K562 (cell line): Measurements from ENCODE around the gene ZNF740. TPM values are rescaled to one million over a fixed set of nuclear protein-coding genes. Genes with fewer than 3 reads are reported as not detected.

Experiments
- C11orf30 ChIP-seq: fragments of 450-650 bp; IDR thresholded peaks from 2 replicates; pipeline ENCODE4 v1.6.1; 2016; ENCODE audit warnings: low read depth, mild to moderate bottlenecking
- CHCHD3 ChIP-seq: fragments of 250-450 bp; sonication (Bioruptor Pico); IDR thresholded peaks from 2 replicates; pipeline ENCODE4 v2.1.2; 2022; ENCODE audit warnings: mild to moderate bottlenecking
- DIDO1 ChIP-seq: fragments of 450-650 bp; IDR thresholded peaks from 2 replicates; pipeline ENCODE4 v1.6.1; 2016; ENCODE audit warnings: low read depth, missing biosample characterization, missing genetic modification characterization
- HDAC1 ChIP-seq, 2 experiments: fragments of 450-650 bp; IDR thresholded peaks; 2 replicates each; pipeline ENCODE4 v1.6.1; 2016 to 2017; ENCODE audit warnings: inconsistent platforms in 1 of 2, mild to moderate bottlenecking in 1 of 2, moderate library complexity in 1 of 2
- MCM2 ChIP-seq: fragments of 450-650 bp; IDR thresholded peaks from 2 replicates; pipeline ENCODE4 v1.6.1; 2017; ENCODE audit warnings: low read depth, mild to moderate bottlenecking
- MCM5 ChIP-seq: fragments of 450-650 bp; IDR thresholded peaks from 2 replicates; pipeline ENCODE4 v1.6.1; 2016; ENCODE audit warnings: low read depth
- SAFB2 ChIP-seq: fragments of 200-400 bp; formaldehyde crosslinking; IDR thresholded peaks from 2 replicates; pipeline ENCODE4 v1.6.1; 2018; ENCODE audit warnings: borderline replicate concordance, low read length, low read depth, moderate library complexity; ENCODE audit not compliant: severe bottlenecking
- SMARCA4 ChIP-seq: fragments of 450-650 bp; IDR thresholded peaks from 2 replicates; pipeline ENCODE4 v1.6.1; 2016
- TAF15 ChIP-seq: fragments of 200-400 bp; formaldehyde crosslinking; IDR thresholded peaks from 2 replicates; pipeline ENCODE4 v1.6.1; 2017; ENCODE audit warnings: mild to moderate bottlenecking, low read depth, low read length, moderate library complexity
- TAF7 ChIP-seq: fragments of 450-650 bp; IDR thresholded peaks from 2 replicates; pipeline ENCODE4 v1.6.1; 2016; ENCODE audit warnings: missing genetic modification characterization, missing compliant biosample characterization
- U2AF1 ChIP-seq: fragments of 200-400 bp; formaldehyde crosslinking; optimal IDR thresholded peaks from 2 replicates; pipeline ENCODE3; 2017; ENCODE audit warnings: mild to moderate bottlenecking, low read depth, low read length, moderate library complexity
- ZBTB7A ChIP-seq: IDR thresholded peaks from 2 replicates; pipeline ENCODE4 v1.6.1; 2011; ENCODE audit warnings: low read depth, mild to moderate bottlenecking, low read length, moderate library complexity, borderline replicate concordance; ENCODE audit not compliant: control insufficient read depth
- ZNF79 ChIP-seq: fragments of 250-450 bp; sonication (Bioruptor Pico); IDR thresholded peaks from 2 replicates; pipeline ENCODE4 v1.4.0; 2020; ENCODE audit warnings: low read depth, mild to moderate bottlenecking, moderate library complexity
- polyA plus RNA-seq, 8 experiments: library from polyadenylated mRNA; depleted of rRNA in 4 of 8; stranded (reverse) in 5 of 8; unstranded in 3 of 8; fragments of >200 nt; fragmentation: Nextera tagmentation in 2 of 8; fragmentation: Illumina TruSeq in 1 of 8; extraction: Ambion mirVana in 2 of 8; extraction: Trizol in 1 of 8; gene quantifications; 2 replicates each; pipeline versions ENCODE4 v1.2.1 to v1.2.3, GENCODE V29; 2011 to 2014; ENCODE audit warnings: inconsistent platforms in 1 of 8, missing spikeins in 1 of 8
- total RNA-seq, 7 experiments: library from RNA; depleted of rRNA in 6 of 7; stranded (reverse); fragments of >200 nt in 6 of 7; fragmentation: Illumina TruSeq in 2 of 7; extraction: Trizol in 2 of 7; gene quantifications; 2 replicates each; pipeline versions ENCODE4 v1.2.1 to v1.2.3, GENCODE V29; 2011 to 2021; ENCODE audit warnings: low replicate concordance in 1 of 7
- TF ChIP-seq, protein P1 (sequence below), 2 experiments: fragments of 450-650 bp; IDR thresholded peaks; 2 replicates each; pipeline ENCODE4 v1.6.1; 2016; ENCODE audit warnings: mild to moderate bottlenecking in 2 of 2, borderline replicate concordance in 1 of 2, low read depth in 1 of 2, moderate library complexity in 1 of 2
- TF ChIP-seq, protein P2 (sequence below): fragments of 450-650 bp; formaldehyde crosslinking; conservative IDR thresholded peaks from 2 replicates; pipeline ENCODE4 v1.4.0; 2022; ENCODE audit warnings: mild to moderate bottlenecking, missing genetic modification characterization
- TF ChIP-seq, protein P3 (sequence below): fragments of 250-450 bp; sonication (Bioruptor Pico); IDR thresholded peaks from 2 replicates; pipeline ENCODE4 v1.4.0; 2020; ENCODE audit warnings: mild to moderate bottlenecking, moderate library complexity
- TF ChIP-seq, protein P4 (sequence below): sonication (generic); formaldehyde crosslinking; IDR thresholded peaks from 2 replicates; pipeline ENCODE4 v1.8.0; 2022; ENCODE audit warnings: mild to moderate bottlenecking, low read depth, missing genetic modification reagents

Gene ZNF740
- total and polyA plus RNA-seq, 9 of the 15 experiments (the other 6 are each of a cell fraction or from before 2014, with no cell fraction given) = 0.57 to 46.4 (median 18.6) TPM

DNA sequence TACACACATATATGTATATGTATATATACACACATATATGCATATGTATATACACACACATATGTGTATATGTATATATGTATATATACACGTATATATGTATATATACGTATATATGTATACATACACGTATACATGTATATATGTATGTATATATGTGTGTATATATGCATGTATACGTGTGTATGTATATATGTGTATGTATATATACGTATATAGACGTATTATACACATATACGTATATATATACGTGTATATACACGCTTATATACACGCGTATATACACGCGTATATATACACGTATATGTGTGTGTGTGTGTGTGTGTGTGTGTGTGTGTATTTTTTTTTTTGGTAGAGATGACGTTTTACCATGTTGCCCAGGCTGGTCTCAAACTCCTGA, 32.9 kb upstream of the ZNF740 start (continued):
- TF ChIP-seq, protein P1, sequence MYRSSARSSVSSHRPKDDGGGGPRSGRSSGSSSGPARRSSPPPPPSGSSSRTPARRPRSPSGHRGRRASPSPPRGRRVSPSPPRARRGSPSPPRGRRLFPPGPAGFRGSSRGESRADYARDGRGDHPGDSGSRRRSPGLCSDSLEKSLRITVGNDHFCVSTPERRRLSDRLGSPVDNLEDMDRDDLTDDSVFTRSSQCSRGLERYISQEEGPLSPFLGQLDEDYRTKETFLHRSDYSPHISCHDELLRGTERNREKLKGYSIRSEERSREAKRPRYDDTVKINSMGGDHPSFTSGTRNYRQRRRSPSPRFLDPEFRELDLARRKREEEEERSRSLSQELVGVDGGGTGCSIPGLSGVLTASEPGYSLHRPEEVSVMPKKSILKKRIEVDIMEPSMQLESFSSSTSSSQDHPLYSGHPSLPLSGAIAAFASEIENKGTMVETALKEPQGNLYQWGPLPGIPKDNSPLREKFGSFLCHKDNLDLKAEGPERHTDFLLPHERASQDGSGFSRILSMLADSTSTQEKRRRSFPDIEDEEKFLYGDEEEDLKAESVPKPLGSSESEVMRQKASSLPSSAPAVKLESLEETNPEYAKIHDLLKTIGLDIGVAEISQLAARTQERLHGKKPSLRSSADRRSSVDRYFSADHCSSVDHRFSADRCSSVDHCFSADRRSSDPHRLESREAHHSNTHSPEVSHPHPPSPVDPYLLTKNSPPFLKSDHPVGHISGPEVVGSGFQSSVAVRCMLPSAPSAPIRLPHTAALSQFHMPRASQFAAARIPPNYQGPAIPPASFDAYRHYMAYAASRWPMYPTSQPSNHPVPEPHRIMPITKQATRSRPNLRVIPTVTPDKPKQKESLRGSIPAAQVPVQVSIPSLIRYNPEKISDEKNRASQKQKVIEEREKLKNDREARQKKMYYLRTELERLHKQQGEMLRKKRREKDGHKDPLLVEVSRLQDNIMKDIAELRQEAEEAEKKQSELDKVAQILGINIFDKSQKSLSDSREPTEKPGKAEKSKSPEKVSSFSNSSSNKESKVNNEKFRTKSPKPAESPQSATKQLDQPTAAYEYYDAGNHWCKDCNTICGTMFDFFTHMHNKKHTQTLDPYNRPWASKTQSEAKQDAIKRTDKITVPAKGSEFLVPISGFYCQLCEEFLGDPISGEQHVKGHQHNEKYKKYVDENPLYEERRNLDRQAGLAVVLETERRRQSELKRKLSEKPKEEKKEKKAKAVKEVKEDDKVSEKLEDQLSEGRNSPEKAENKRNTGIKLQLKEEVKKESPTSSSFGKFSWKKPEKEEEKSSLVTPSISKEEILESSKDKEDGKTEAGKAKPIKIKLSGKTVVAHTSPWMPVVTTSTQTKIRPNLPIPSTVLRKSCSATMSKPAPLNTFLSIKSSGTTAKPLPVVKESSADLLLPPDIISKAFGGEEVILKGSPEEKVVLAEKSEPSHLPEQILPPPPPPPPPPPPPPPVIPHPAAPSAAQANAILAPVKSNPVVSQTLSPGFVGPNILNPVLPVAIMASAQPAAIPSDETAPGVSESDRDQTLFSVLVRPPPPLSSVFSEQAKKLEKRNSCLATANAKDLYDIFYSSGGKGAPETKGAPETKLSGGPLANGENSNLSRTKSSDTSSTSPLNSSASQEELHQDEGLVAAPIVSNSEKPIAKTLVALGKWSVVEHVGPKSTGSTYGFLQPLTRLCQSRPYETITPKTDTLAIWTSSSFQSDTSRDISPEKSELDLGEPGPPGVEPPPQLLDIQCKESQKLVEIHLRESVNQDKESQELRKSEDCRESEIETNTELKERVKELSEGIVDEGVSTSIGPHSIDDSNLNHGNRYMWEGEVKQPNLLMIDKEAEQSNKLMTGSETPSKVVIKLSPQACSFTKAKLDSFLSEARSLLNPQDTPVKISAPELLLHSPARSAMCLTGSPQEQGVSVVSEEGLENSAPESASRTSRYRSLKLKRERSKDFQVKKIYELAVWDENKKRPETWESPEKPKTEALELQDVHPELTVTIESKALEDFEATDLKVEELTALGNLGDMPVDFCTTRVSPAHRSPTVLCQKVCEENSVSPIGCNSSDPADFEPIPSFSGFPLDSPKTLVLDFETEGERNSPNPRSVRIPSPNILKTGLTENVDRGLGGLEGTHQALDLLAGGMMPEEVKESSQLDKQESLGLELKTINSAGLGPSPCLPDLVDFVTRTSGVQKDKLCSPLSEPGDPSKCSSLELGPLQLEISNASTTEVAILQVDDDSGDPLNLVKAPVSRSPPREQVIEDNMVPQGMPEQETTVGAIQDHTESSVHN (IDR thresholded peaks at IDR 0.05; ENCODE audit: borderline replicate concordance in 1 of 2, low read depth in 1 of 2) = no peak
- TF ChIP-seq SAFB2 (no peak), ZBTB7A (no peak), SMARCA4 (no peak), CHCHD3 (CRISPR knock-in tag) (peak; percentile 75; the same call in 1 of the 2 replicates), U2AF1 (no peak), TAF7 (tag) (no peak), C11orf30 (no peak), MCM5 (no peak), HDAC1 (IDR thresholded peaks at IDR 0.05) (no peak), MCM2 (no peak), TAF15 (no peak), DIDO1 (tag) (no peak), ZNF79 (CRISPR knock-in tag) (peak; percentile 62; the same call in 1 of the 2 replicates)
- TF ChIP-seq, protein P2, sequence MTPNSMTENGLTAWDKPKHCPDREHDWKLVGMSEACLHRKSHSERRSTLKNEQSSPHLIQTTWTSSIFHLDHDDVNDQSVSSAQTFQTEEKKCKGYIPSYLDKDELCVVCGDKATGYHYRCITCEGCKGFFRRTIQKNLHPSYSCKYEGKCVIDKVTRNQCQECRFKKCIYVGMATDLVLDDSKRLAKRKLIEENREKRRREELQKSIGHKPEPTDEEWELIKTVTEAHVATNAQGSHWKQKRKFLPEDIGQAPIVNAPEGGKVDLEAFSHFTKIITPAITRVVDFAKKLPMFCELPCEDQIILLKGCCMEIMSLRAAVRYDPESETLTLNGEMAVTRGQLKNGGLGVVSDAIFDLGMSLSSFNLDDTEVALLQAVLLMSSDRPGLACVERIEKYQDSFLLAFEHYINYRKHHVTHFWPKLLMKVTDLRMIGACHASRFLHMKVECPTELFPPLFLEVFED (CRISPR knock-in tag) = no peak
- TF ChIP-seq, protein P3, sequence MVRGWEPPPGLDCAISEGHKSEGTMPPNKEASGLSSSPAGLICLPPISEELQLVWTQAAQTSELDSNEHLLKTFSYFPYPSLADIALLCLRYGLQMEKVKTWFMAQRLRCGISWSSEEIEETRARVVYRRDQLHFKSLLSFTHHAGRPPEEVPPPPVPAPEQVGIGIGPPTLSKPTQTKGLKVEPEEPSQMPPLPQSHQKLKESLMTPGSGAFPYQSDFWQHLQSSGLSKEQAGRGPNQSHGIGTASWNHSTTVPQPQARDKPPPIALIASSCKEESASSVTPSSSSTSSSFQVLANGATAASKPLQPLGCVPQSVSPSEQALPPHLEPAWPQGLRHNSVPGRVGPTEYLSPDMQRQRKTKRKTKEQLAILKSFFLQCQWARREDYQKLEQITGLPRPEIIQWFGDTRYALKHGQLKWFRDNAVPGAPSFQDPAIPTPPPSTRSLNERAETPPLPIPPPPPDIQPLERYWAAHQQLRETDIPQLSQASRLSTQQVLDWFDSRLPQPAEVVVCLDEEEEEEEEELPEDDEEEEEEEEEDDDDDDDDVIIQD = peak; percentile 97
- TF ChIP-seq, protein P4, sequence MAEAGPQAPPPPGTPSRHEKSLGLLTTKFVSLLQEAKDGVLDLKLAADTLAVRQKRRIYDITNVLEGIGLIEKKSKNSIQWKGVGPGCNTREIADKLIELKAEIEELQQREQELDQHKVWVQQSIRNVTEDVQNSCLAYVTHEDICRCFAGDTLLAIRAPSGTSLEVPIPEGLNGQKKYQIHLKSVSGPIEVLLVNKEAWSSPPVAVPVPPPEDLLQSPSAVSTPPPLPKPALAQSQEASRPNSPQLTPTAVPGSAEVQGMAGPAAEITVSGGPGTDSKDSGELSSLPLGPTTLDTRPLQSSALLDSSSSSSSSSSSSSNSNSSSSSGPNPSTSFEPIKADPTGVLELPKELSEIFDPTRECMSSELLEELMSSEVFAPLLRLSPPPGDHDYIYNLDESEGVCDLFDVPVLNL (CRISPR knock-in tag) = no peak
